ENCODE data around the gene TMEM161A. TPM values are rescaled to one million over a fixed set of nuclear protein-coding genes. Genes with fewer than 3 reads are reported as not detected.
"Not testable (repeated sequence)": the region's sequence is repeated elsewhere in the genome, so short reads cannot be mapped to it uniquely, and the experiment has no call there.

The TMEM161A gene
- total and polyA plus RNA-seq, 7 donors, result 3.0 to 28.0 (median 15.6) TPM

GRCh38 chr19:19111136-19111835 lies 27.0 kb downstream of the TMEM161A start:
- intact Hi-C loops (cut with DNase I), result no loop called here
- TF ChIP-seq POLR2A (IDR thresholded peaks at IDR 0.05), result no peak
- TF ChIP-seq CTCF (IDR thresholded peaks at IDR 0.05), result no peak
- no peak for TF ChIP-seq POLR2AphosphoS5 (IDR thresholded peaks at IDR 0.05)
- no peak for TF ChIP-seq EP300 (IDR thresholded peaks at IDR 0.05)
- 29 to 71% methylated on average over 15 of the region's 15 CpGs for WGBS, 2 donors
- DNase-seq, result no peak
- Histone ChIP-seq H3K4me3 (no peak overlapping the region), H3K27me3 (peaks cover 0 to 14% (median 10%) of the 10 kb centered on the region in 3 donors), H3K4me1 (peaks cover 0 to 16% (median 6%) of the 10 kb centered on the region in 4 donors), H3K9me3 (no peaks in the 10 kb centered on the region), H3K36me3 (peaks cover 0 to 5% (median 0%) of the 10 kb centered on the region in 4 donors), H3K27ac (no peak overlapping the region)

DNA sequence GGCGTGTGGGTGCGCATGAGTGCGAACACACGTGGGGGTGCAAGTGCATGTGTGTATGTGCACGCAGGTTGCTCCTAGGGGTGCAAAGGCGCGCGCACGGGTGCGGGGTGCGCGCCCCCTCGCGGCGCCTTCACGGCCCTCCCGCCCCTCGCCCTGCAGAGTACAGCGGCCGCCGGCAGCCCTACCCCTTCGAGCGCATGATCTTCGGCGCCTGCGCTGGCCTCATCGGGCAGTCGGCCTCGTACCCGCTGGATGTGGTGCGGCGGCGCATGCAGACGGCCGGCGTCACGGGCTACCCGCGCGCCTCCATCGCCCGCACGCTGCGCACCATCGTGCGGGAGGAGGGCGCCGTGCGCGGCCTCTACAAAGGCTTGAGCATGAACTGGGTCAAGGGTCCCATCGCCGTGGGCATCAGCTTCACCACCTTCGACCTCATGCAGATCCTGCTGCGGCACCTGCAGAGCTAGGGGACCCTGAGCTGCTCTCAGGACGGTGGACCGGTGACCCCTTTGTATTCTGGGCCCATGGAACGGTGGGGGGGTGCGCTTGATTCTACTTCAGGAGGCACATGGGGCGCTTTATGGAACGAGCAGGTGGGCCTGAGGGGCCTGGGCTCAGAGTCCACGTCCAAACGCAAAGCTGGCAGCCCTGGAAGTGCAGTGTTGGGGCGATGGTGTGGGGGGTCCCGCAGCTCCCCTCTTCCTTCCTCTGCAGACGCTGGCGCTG lies 27.7 kb downstream of the TMEM161A start:
- intact Hi-C loops (cut with DNase I), result no loop called here
- Histone ChIP-seq H3K27ac (no peak overlapping the region), H3K27me3 (peaks cover 0 to 14% (median 10%) of the 10 kb centered on the region in 3 donors), H3K4me3 (no peak overlapping the region), H3K9me3 (no peaks in the 10 kb centered on the region), H3K36me3 (peaks cover 0 to 5% (median 0%) of the 10 kb centered on the region in 4 donors), H3K4me1 (peaks cover 0 to 16% (median 6%) of the 10 kb centered on the region in 4 donors)
- DNase-seq, result no peak
- WGBS, 2 donors, result 7 to 20% methylated on average over 66 of the region's 66 CpGs
- TF ChIP-seq CTCF (IDR thresholded peaks at IDR 0.05) (no peak), EP300 (IDR thresholded peaks at IDR 0.05) (no peak), POLR2A (IDR thresholded peaks at IDR 0.05) (no peak), POLR2AphosphoS5 (IDR thresholded peaks at IDR 0.05) (no peak)

- WGBS, 2 donors, result 72 to 83% methylated on average over 9 of the region's 9 CpGs
- peaks cover 0 to 16% (median 11%) of the 10 kb centered on the region in 4 donors for H3K4me1 ChIP-seq
- H3K9me3 ChIP-seq, result no peaks in the 10 kb centered on the region
- no peak for TF ChIP-seq CTCF (IDR thresholded peaks at IDR 0.05)
- intact Hi-C loops (cut with DNase I), result no loop called here
- H3K27ac ChIP-seq, result no peak overlapping the region
- H3K27me3 ChIP-seq, result peaks cover 0 to 14% (median 10%) of the 10 kb centered on the region in 3 donors
- no peak for DNase-seq
- H3K4me3 ChIP-seq, result no peak overlapping the region
- peaks cover 0 to 5% (median 0%) of the 10 kb centered on the region in 4 donors for H3K36me3 ChIP-seq
Observed at GRCh38 chr19:19109601-19110000, 28.7 kb downstream of the TMEM161A start.

GRCh38 chr19:19107654-19108053 lies 30.6 kb downstream of the TMEM161A start:
- intact Hi-C loops (cut with DNase I), result no loop called here
- peaks cover 0 to 5% (median 0%) of the 10 kb centered on the region in 4 donors for H3K36me3 ChIP-seq
- no peak for DNase-seq
- peaks cover 0 to 16% (median 11%) of the 10 kb centered on the region in 4 donors for H3K4me1 ChIP-seq
- TF ChIP-seq POLR2AphosphoS5 (IDR thresholded peaks at IDR 0.05), result no peak
- no peak for TF ChIP-seq CTCF (IDR thresholded peaks at IDR 0.05)
- TF ChIP-seq EP300 (IDR thresholded peaks at IDR 0.05), result no peak
- TF ChIP-seq POLR2A (IDR thresholded peaks at IDR 0.05), result no peak
- H3K27ac ChIP-seq, result no peak overlapping the region
- H3K4me3 ChIP-seq, result no peak overlapping the region
- H3K9me3 ChIP-seq, result no peaks in the 10 kb centered on the region
- H3K27me3 ChIP-seq, result peaks cover 0 to 14% (median 10%) of the 10 kb centered on the region in 3 donors
- WGBS, 2 donors, result 68 to 85% methylated on average over 11 of the region's 11 CpGs

- DNase-seq; H3K27ac ChIP-seq; H3K9me3 ChIP-seq; H3K36me3 ChIP-seq; intact Hi-C loops (cut with DNase I); H3K4me3 ChIP-seq: not testable (repeated sequence)
- peaks cover 0 to 16% (median 11%) of the 10 kb centered on the region in 4 donors for H3K4me1 ChIP-seq
- H3K27me3 ChIP-seq, result peaks cover 0 to 14% (median 10%) of the 10 kb centered on the region in 3 donors
- 95 to 97% methylated on average over 7 of the region's 7 CpGs for WGBS, 2 donors
Observed at GRCh38 chr19:19106938-19107337, 31.3 kb downstream of the TMEM161A start.

Data from sigmoid colon (tissue), 7 donors.